ENCODE results near the gene STING1. TPM values are rescaled to one million over a fixed set of nuclear protein-coding genes. Genes with fewer than 3 reads are reported as not detected.

STING1 gene
- total and polyA plus RNA-seq, 11 donors: 20.4 to 119 (median 53.8) TPM

DNA sequence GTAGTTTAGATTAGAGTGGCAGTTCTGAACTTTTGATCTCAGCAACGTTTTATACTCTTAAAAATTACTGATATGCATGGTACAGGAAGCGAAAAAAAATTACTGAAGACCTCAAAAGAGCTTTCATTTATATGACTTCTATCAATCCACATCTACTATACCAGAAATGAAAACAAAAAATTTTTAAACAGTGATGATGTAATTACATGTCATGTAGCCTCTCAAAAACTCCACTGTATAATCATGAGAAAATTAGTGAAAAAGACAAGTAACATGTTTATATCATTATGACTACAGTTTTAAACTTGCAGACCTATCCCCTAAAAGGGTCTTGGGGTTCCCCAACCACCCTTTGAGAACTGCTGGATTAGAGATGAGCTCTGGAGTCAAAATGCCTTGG is 52.5 kb downstream of the STING1 start:
- no peak for DNase-seq
- peaks cover 0 to 100% (median 83%) of the 10 kb centered on the region in 9 donors for H3K36me3 ChIP-seq
- H3K4me1 ChIP-seq: no peaks in the 10 kb centered on the region
- no peaks in the 10 kb centered on the region for H3K27me3 ChIP-seq
- ATAC-seq: no peak
- TF ChIP-seq CTCF (IDR thresholded peaks at IDR 0.05) (no peak), POLR2A (IDR thresholded peaks at IDR 0.05) (no peak)
- no peaks in the 10 kb centered on the region for H3K9me3 ChIP-seq
- 80 to 84% (median 81%) methylated on average over 2 of the region's 2 CpGs for WGBS, 4 donors
- no peak overlapping the region for H3K4me3 ChIP-seq
- intact Hi-C loops (cut with DNase I): loop anchor here in 2 of 10 donors (10.0 kb wide), 1 partner anchor 55 kb away; the partner anchor contains the start of gene STING1 (in 2 of the 2)
- no peak overlapping the region for H3K27ac ChIP-seq

GRCh38 chr5:139426203-139426885 is 56.2 kb downstream of the STING1 start:
- H3K4me3 ChIP-seq: no peak overlapping the region
- TF ChIP-seq CTCF (IDR thresholded peaks at IDR 0.05) (no peak), POLR2A (IDR thresholded peaks at IDR 0.05) (no peak)
- H3K9me3 ChIP-seq: no peaks in the 10 kb centered on the region
- peaks cover 0 to 8% (median 0%) of the 10 kb centered on the region in 12 donors for H3K4me1 ChIP-seq
- no peak overlapping the region for H3K27ac ChIP-seq
- DNase-seq (no peak), ATAC-seq (no peak)
- WGBS, 4 donors: 65 to 86% (median 79%) methylated on average over 8 of the region's 8 CpGs
- intact Hi-C loops (cut with DNase I): loop anchor here in 4 of 10 donors (5.0 to 10.0 kb wide), 2 partner anchors 196 to 338 kb away; no protein-coding TSS in a partner anchor
- H3K36me3 ChIP-seq: peaks cover 0 to 91% (median 76%) of the 10 kb centered on the region in 9 donors
- no peaks in the 10 kb centered on the region for H3K27me3 ChIP-seq

Other genes starting within 250 kb of the STING1 start
- 100 to 1,000 TPM; 133 to 208 (median 139) TPM for gene MATR3, start 189.0 kb downstream of the STING1 start, total RNA-seq
- gene MATR3, start 189.0 kb downstream of the STING1 start, polyA plus RNA-seq: 100 to 1,000 TPM in 1 of 2 donors, 10 to 100 TPM in 1; 97.2 to 115 TPM
- 100 to 1,000 TPM; 111 to 154 (median 132) TPM for gene PAIP2, start 140.9 kb downstream of the STING1 start, total RNA-seq
- gene PAIP2, start 140.9 kb downstream of the STING1 start, polyA plus RNA-seq: 100 to 1,000 TPM in 1 of 2 donors, 10 to 100 TPM in 1; 93.2 to 138 TPM
- gene SLC23A1, start 99.5 kb downstream of the STING1 start, total RNA-seq: not detected
- not detected for gene SLC23A1, start 99.5 kb downstream of the STING1 start, polyA plus RNA-seq
- gene MZB1, start 92.8 kb downstream of the STING1 start, total RNA-seq: 1 to 10 TPM in 3 of 9 donors, under 1 TPM in 4, not detected in 2; 0.31 to 5.2 (median 0.97) TPM
- under 1 TPM; 0.33 to 0.72 TPM for gene MZB1, start 92.8 kb downstream of the STING1 start, polyA plus RNA-seq
- gene PROB1, start 87.7 kb downstream of the STING1 start, total RNA-seq: 10 to 100 TPM; 26.6 to 63.4 (median 38.1) TPM
- 10 to 100 TPM; 18.9 to 34.3 TPM for gene PROB1, start 87.7 kb downstream of the STING1 start, polyA plus RNA-seq
- 10 to 100 TPM; 10.7 to 25.9 (median 16.0) TPM for gene SPATA24, start 78.7 kb downstream of the STING1 start, total RNA-seq
- gene SPATA24, start 78.7 kb downstream of the STING1 start, polyA plus RNA-seq: 10 to 100 TPM; 12.6 to 37.8 TPM
- 10 to 100 TPM in 5 of 9 donors, 1 to 10 TPM in 4; 4.8 to 17.8 (median 14.2) TPM for gene DNAJC18, start 43.2 kb downstream of the STING1 start, total RNA-seq
- gene DNAJC18, start 43.2 kb downstream of the STING1 start, polyA plus RNA-seq: 1 to 10 TPM; 4.0 to 4.7 TPM
- gene ECSCR, start 20.0 kb downstream of the STING1 start, total RNA-seq: 10 to 100 TPM; 13.4 to 59.3 (median 21.3) TPM
- gene ECSCR, start 20.0 kb downstream of the STING1 start, polyA plus RNA-seq: 10 to 100 TPM; 18.1 to 55.3 TPM
- under 1 TPM in 1 of 9 donors, not detected in 8; 0.16 TPM for gene SMIM33, start 11.8 kb downstream of the STING1 start, total RNA-seq
- gene SMIM33, start 11.8 kb downstream of the STING1 start, polyA plus RNA-seq: not detected
- gene UBE2D2, start 78.6 kb upstream of the STING1 start, total RNA-seq: 100 to 1,000 TPM in 8 of 9 donors, 10 to 100 TPM in 1; 96.2 to 148 (median 134) TPM
- gene UBE2D2, start 78.6 kb upstream of the STING1 start, polyA plus RNA-seq: 100 to 1,000 TPM in 1 of 2 donors, 10 to 100 TPM in 1; 84.6 to 122 TPM
- 10 to 100 TPM; 29.8 to 74.6 (median 36.3) TPM for gene CXXC5, start 165.6 kb upstream of the STING1 start, total RNA-seq
- gene CXXC5, start 165.6 kb upstream of the STING1 start, polyA plus RNA-seq: 10 to 100 TPM; 32.8 to 44.5 TPM

Measured in heart left ventricle (tissue), 16 donors.